ENCODE results near the gene ADRB2.

Gene ADRB2

DNA sequence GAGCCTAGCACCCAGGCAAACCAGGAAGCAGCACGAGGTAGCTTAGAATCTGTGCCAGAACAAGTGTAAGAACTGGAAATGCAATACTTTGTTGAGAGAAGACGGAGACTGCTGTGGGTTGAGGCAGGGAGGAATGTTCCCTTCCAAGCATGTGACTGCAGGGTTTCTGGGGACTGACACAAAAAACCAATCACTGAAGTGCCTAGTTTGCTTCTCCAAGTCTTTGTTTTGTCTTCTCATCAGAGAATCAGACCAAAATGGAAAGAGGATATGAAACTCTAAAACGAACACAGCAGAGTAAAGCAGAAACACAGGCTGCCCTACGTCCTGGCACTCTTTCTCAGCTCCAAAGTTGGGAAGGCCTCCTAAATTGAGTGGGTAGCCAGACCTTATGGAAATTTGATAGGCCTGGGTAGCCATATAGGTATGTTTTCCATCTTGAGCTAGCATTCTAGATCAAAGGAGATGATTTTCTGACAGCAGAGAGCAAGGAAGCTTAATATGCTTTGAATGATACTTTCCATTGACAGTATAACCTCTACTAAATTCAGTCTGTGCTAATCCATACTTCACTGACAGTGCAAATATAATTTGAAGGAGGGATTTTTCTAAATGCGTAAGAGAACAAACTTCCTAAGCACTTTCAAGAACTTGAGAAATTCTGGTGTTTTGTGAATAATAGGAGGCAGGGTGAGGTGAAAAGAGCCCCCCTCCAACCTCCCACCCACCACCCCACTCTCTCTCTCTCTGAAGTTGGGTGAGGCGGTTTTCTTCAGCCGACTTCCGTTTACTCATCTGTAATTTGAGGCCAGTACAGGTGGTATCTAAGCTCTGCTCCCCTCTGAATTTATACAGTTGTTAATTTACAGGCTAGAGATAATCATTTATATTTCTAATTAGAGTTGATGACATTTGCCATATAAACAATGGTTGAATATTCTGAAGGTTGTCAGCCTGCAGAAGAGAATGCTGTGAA, 5.5 kb downstream of the ADRB2 start:
- DNase-seq = no peak

DNA sequence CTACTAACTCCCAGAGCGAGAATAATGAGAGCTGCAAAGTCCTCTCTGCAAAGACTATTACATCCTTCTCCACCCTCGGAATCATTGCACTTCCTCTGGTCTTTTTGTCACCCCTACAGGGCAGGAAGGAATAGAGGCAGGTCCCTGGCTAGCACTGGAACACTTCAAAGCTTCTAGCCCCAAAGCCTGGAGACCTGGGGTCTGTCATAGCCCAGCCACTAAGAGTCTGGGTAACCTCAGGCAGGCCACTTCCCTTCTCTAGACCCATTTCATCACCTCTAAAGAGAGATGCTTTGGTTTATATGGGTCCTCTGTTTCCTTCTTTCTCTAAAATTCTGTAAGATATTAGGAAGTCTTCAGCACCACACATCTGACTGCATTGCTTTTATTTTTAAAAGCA, 6.7 kb downstream of the ADRB2 start:
- no peak for DNase-seq

DNA sequence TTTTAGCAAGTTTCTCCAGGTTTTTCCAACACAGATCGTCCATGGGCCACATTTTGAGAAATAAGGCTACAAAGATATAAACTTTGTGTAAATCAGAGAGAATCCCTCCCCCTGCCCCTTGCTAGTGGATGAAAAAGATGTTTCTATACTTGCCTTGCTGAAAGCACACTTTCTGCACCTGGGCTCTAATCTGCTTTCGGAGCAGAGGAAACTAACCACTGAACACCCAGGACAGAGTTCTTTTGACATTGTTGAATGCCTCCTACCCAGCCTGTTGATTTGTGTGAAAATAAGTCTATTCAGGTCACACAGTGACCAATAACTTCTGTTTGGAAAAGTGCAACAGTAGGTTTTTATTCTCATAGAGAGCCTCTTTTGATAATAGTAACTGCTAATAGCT, 7.5 kb downstream of the ADRB2 start:
- no peak for DNase-seq

DNA sequence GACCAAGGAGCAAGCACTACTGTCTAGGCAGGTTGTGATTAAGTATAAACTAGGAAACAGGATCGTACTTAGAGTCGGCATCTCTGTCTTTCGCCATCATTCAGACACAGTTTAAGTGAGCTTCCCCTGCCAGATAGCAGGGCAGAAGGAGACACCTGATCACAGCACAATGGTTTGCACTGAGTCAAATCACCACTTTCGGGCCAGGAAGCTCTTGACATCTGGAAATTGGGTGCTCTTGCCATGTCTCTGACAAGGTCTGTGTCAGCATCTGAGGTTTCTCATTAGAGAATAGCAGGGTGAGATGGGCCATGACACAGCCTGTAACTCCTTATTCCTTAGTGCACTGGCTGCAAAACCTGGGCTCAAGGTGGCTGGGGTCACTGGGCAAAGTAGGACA, 8.3 kb downstream of the ADRB2 start:
- no peak for DNase-seq

DNA sequence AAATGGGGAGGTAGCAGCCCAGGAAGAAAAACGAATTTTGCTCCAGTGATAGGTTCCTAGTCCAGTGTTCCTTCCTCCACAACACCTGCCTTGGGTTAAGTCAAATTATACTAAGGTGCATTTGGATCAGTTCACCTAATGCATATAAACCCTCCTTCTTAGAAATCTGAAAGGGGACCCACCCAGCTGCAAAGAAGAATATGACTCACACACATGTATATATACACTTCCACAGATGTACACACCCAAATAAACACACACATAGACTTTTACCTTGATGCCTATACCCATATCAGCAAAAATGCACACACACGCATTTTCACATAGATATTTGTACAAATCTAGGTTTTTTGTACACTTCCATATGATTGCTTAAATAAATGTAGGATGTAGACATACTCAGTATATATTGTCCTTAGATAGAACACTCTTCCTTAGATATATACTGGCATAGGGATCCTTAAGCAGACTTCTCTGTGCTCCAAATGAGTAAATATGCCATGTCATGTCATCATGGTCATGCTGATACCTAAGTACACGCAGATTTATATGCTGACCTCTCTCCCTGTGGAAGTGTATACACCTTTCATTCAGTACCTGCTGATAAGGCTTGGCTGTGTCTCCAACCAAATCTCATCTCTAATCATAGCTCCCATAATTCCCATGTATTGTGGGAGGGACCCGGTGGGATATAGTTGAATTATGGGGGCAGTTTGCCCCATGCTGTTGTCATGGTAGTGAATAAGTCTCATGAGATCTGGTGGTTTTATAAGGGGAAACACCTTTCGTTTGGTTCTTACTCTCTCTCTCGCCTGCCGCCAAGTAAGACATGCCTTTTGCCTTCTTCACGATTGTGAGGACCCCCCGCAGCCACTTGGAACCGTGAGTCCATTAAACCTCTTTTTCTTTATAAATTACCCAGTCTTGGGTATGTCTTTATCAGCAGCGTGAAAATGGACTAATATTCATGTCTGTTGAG, 10.2 kb downstream of the ADRB2 start:
- DNase-seq = no peak

DNA sequence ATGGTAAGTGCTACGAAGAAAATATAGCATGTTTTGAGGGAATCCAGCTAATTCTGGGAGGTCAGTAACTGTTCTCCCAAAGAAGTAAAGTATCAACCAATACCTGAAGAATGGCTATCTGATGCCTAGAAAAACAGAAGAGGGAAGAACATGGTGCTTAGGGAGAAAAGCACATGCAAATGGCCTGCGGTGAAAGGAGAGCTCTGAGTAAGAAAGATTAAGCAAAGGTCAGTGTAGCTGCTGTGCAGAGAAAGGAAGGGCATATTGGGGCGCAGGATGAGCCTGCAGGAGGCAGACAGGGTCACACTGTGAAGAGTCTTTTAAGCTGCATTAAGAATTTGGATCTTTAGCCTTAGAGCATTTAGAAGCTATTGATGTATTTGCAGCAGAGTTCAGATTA, 11.0 kb downstream of the ADRB2 start:
- DNase-seq = no peak

DNA sequence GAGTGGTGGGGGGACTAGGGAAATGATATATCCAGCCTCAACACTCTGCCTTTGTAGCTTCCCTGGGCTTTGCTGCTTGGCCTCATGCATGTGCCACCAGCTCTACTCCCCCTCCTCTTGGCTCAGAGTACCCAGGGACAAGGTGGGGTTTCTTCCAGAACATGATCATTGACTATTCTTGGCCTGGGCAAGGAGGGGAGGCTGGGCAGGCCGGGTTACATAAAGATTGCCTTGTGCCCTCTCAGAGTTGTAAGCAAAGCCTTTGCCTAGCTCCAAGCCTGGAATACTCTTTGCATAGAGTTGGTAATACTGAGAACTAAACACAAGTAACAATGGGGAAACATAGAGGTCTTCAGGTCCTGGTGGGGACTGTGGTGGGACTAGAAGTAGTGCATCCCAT, 11.9 kb downstream of the ADRB2 start:
- no peak for DNase-seq

DNA sequence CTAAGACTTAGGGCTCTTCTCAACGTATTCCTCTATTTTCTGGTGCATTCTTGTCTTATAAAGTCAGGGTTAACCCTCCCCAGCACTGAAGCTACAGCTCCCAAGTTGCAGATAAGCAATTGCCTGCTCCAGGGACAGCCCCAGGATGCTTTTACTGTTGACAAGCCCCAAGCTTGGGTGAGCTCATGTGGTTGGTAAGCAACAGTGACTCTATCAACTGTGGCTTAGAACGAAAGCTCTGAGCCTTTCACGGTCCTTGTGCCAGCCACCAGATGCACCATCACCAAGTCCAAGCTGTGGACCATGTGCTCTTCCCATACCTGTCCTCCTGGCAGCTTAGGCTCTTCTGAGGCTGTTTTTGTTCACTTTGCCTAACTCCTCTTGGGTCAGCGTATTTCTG, 13.5 kb downstream of the ADRB2 start:
- DNase-seq = no peak

DNA sequence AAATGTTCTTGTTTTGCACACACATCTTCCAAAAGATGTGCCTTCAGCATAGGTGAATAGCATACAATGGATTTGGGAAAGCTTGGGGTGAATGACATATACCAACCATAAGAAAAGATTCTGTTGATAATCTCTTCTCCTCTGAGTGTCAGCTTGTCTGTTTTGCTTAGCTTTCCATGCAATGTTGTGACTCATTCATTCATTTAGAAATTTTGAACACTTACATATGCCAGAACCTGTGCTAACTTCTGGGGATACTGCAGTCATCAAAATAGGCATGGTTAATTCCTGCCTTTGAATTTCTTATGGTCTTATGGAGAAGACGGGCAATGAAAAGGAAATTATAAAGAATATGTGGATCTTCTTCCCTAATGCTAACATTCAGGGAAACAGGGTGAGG, 14.1 kb downstream of the ADRB2 start:
- no peak for DNase-seq

DNA sequence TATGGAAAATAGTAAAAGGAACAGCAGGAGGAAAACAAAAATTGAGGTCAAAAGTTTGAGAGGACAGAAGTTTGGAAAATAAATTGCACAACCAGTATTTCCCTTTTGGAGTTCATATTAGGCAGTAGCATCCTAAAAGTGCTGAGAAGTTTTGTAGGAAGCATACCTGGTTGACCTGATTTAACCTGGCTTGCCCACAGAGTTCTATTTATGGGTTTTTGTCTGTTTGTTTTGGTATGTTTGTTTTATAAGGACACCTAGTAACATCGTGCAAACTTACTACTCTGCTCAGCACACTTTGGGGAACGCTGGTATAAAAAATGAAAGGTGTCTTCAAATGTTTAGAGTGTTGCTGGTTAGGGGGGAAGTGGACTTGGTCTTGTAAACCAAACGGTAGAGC, 15.1 kb downstream of the ADRB2 start:
- DNase-seq = no peak

DNA sequence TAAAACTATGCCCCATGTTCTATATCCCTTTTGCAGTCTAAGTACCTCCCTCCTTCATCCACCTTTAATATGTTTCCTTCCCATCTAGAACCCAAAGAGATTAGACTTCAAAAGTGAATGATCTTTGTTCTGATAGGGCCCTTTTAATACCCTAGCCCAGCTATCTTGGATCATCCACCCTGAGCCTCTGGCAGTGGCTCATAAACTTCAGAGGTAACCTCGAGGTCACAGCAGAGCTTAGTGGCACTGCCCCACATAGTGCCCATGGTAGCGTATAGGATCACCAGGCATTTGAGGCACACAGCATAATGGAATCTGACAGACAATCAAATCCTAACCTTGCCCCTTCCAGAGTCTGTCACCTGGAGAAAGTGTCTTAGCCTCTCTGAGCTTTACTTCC, 15.8 kb downstream of the ADRB2 start:
- DNase-seq = no peak

DNA sequence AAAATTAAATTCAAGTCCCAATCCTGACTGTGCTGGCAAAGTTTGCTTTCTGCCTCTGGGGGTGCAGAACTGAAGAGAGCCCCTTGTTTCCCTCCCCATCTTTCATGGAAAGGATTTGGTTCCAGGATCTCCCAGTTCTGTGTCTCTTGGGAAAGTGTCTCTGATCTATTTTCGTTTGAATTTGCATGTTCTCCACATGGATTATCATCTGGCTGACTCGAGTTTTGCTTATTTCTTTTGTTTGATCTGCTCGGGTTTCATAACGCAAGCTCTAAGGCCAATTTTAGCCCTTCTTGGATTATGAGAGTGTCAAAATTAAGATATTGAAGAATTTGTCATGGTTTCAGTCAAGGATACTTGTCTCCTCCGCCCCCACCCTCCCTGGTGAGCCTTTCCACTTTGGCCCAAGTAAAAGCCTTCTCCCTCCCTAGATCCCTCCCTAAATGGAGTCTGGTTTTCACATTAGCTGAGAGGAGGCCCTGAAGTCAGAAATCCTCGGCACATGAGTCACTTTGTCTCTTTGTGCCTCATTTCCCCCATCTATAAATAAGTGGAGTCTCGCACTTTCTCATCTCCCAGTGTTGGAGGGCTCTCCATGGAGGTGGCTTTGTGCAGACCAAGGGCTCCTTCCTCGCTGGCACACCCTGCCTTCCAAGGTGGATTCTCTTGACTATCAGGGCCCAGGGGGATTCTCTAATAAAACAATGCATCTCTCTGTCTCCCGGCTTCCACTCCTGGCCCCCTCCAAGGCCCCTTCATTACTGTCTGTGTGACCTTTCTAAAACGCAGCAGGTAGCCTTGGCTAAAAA, 17.3 kb downstream of the ADRB2 start:
- DNase-seq = peak; percentile 64

DNA sequence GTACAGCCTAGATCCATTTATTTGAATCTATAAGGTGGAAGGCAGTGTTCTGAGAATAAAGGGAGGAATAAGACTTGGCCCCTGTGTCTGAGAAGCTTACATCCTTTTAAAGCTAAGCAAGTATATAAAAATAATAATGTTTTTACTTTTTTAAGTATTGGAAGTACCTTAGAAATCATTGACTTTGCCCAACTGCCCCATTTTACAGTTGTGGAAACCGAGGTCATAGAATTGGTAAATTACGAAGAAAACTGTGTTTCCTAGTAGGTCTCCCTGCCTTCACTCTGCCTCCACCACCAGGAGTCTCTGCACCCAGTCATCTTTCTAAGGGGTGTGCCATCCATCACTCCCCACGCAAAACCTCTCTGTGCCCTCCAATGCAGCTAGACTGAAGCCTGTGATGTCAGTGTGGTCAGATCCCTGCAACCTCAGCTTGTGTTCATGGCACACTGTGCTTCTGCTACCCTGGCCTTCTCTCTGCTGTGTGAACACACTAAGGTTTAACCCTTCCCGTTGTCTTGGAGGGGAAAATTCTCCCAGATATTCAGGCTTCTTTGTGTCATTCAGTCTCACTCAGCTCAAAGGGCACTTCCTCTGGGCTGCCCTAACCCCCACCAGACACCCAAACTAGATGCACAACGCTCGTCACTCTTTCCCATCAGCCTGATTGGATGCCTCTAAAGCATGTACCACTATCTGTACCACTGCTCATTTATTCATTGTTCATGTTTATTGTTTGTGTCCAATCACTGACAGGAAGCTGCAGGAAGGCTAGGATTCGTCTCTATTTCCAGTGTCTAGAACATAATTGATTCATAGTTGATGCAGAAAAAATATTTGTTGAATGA, 18.2 kb downstream of the ADRB2 start:
- DNase-seq = peak; percentile 32

DNA sequence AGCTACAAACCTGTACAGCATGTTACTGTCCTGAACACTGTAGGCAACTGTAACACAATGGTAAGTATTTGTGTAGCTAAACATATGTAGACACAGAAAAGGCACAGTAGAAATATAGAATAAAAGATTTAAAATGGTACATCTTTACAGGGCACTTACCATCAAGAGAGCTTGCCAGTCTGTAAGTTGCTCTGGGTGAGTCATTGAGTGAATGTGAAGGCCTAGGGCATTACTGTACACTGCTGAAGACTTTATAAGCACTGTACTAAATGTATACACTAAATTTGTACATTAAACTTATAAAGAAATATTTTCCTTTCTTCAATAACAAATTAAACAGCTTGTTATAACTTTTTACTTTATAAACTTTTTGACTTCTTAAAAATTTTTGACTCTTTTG, 20.5 kb downstream of the ADRB2 start:
- DNase-seq = peak; percentile 42

DNA sequence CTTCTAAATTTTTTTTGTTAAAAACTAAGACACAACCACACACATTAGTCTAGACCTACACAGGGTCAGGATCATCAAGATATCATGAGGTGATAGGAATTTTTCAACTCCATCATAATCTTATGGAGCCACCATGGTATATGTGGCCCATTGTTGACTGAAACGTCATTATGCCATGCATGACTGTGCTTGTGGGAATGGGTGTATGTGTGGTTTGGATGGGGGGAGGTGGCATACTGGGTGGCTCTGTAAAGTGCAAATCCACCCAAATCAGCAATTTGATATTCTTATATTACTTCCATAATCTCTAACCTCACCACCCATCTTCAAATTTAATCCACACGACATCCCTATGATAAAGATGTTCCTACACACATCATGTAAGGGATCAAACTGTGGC, 21.0 kb downstream of the ADRB2 start:
- no peak for DNase-seq

DNA sequence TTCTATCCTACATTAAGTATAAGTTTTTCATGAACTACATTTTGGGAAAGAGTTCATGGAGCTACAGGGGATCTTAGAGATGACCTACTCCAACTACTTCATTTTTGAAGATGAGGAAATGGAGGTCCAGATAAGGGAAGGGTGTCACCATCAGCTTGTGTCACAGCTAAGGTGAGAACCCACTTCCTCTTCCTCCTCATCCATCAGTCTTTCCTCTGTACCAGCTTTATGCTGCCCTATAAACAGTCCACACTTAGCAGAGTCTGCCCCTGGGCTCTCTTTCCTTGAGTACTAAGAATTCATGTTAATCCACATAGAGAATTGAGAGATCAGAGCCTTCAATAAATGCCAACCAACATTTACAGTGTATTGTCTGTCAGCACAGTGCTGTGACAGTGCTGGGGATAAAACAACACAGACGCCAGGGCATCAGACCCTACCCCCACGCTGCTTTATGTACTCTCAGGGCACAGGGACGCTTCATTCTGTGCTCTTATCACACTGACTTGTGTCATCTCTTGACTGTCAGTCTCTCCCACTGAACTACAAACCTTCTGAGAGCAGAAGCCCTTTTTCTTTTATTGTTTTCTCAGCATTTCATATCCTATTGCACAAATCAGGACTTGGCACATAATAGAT, 22.1 kb downstream of the ADRB2 start:
- no peak for DNase-seq

DNA sequence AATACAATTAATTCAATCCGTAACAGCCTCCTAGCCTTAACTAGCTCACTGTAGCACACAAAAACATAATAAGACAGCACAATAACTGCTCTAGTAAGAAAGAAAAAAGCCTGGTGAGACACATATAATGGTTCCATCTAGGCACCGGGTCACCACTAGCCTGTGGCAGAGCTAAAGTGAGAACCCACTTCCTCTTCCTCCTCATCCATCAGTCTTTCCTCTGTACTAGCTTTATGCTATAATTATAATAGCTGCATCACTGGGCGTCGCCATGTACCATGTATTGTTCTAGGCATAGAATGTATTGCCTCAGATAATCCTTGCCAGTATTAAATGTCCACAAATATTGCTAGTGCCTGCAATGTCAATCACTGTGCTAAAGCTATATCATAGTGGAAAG, 23.1 kb downstream of the ADRB2 start:
- no peak for DNase-seq

DNA sequence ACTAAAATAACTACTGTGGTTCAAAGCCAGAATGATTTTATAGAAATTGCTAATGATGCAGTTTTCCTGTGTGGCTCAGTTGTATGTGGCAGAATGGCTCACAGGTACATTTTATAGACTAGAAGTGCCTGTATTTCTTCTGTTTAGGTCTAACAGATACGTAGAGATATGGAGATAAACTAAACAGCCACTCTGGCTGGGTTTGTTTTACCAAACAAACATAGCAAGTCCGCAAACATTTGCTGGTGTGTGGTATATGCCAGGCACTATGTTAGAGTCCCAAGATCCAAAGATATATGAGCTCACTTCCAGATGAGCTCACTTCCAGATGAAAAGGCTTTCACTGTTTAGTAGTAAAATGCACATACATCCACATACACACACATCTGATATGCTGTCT, 24.4 kb downstream of the ADRB2 start:
- no peak for DNase-seq

DNA sequence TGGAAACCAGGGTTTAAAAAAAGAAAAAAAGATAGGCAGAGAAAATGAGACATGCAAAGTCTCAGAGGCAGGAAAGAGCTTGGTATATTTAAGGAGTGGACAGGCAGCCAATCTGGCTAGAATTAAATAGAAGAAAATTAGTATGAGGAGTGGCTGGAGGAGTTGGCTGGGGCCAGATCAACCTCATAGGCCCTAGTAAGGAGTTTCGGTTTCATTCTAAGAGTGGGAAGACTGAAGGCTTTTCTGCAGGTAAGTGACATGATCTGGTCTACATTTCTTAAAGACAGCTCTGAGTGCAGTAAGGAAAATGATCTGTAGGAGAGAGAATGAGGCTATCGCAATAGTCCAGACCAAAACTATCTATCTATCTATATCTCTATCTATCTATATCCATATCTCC, 27.5 kb downstream of the ADRB2 start:
- DNase-seq = no peak

DNA sequence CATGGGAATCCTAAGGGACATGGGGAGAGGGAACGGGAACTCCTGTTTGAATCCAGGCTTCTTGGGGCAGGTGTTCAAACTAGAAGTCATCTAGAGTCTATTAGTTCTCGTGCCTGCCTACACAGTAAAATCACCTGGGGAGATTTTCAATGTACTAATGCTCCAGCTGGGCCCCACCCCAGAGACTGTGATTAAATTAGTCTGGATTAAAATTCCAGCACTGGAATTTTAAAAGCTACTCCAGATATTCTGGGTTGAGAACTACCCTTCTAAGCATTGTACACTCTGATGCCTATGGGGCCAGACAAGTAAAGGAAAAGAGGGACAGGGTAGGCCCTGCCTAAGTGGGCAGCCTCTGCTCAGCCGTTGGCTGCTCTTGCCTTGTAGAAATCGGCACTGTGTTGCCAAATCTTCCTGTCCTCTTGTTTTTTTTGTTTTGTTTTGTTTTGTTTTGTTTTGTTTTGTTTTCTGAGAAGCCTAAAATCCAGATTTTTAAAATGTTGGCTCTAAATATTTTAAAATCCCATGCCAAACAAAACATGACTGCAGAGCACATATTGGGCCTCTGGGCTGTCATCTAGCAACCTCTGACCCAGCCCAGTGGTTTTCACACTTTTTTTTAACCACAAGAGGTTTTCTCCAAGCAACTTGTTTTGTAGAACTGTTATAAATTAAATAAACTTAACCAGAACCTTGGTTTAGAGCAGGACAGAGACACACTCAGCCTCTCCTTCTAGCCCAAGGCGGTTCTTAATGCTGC, 29.0 kb downstream of the ADRB2 start:
- no peak for DNase-seq

DNA sequence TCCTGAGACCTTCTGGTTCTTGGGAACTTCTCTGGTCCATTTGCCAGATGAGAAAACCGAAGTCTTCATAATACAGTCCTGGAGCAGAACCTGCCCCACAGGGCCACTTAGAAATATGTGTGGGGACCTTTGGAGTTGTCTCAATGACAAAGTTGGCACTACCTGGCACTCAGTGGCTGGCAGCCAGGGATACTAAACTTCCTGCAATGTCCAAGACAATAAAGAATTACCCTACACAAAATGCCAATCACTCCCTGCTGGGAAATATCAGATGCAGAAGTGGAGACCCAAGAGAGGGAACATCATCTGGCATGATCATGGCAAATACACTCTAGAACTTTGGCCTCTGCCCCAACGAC, 29.6 kb downstream of the ADRB2 start:
- DNase-seq = no peak

Measured in HCEC 1CT (cell line).